KBM-7 (cell line): ENCODE results near the gene NBEA.
A peak's percentile ranks its signal among the peaks of the same experiment; 100 is the strongest.
"Not testable (repeated sequence)": the region's sequence is repeated elsewhere in the genome, so short reads cannot be mapped to it uniquely, and the experiment has no call there.

Experiments
- DNase-seq: peaks from one replicate; pipeline ENCODE4 v3.0.0-alpha.2; 2015
- in situ Hi-C: fragments of 300-500 bp; cut with MboI; formaldehyde crosslinking; loops from 2 replicates; pipeline ENCODE4 v1.14.3; 2020; ENCODE audit warnings: low sequenced_read_pairs, low pct_unique_long_range_greater_than_20kb, mixed read lengths

Gene NBEA

DNA sequence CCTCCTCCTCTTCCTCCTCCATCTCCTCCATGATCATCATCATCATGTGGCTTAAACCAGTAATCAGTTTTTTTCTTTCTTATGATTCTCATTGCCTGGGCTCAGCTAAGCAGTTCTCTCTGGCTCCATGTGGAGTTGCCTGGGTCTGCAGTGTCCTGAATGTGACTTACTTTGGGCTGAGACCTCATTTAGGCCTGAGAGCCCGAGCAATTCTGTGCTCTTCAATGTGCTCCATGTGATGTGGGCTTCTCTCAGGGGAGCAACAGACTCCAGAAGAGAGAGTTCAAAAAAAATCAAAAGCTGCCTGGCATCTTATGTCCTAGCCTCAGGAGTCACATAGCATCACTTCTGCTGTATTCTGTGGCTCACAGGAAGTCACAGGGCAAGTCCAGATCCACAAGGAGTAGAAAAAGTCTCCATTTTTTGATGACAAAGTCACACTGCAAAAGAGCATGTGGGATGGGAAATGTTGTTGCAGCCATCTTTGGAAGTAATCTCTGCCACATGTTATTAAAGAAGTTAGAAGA lies 405.7 kb downstream of the NBEA start:
- DNase-seq = no peak

DNA sequence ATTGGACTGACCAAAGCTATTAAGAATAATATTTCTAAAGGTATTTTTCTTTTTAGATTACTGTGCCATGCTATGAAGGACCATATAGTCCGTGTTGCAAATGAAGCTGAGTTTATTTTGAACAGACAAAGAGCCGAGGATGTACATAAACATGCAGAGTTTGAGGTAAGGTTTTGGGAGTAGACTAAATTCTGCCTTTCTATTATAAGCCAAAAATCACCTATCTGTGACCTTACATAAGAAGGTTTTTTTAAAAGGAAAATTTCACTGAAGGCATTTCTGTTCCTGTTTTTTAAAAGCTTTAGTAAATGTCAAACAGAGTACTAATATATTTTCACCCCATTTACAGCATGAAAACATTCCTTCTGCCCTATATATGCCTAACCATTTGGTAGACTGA lies 407.0 kb downstream of the NBEA start:
- in situ Hi-C loops = no loop called here
- DNase-seq = no peak

More for the DNA sequence above, 405.7 kb downstream of the NBEA start:
- in situ Hi-C loops = no loop called here

DNA sequence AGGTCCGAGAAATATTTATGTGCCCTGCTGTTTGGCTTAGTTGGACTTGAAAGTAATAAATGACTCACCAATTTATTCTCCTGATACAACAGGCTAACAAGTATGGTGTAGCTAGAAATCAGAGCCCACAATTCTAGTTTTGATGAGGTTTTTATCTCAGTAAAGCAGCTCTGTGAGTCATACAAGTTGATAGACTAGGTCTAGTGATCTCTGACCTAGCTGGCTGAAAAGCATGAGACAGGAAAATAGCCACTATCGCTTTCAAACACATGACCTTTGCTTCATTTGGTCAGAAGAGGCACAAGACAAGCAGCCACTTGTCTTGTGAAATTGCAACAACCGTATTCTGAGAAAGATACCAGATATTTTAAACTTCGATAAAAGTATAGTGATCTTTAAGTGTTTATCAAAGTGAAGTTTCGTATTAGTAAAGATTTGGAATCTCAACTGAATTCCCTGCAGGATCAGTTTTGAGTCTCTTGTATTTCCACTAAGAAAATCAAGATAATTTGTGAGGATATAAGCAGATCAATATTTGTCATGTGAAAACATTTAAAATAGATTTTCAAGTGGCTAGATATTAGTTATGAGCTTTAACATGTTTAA lies 407.7 kb downstream of the NBEA start:
- DNase-seq = no peak
- in situ Hi-C loops = no loop called here

DNA sequence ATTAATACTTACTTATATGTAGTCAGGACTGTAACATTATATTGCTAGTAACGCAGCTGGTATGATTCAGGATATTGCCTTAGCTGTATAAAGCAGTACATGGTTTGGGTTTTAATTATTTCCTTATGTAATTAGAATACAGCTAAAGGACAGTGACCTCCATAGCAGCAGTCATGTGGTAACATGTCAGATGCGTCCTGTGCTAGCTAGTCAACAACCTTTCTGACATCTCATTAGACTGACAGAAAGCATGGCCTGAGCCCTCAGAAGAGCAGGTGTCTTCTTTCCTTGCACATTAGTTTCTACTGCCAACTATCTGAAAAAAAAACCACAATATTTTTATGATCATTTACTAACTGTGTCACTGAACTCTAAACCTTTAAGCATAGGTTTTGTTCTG lies 412.2 kb downstream of the NBEA start:
- in situ Hi-C loops = no loop called here
- no peak for DNase-seq

DNA sequence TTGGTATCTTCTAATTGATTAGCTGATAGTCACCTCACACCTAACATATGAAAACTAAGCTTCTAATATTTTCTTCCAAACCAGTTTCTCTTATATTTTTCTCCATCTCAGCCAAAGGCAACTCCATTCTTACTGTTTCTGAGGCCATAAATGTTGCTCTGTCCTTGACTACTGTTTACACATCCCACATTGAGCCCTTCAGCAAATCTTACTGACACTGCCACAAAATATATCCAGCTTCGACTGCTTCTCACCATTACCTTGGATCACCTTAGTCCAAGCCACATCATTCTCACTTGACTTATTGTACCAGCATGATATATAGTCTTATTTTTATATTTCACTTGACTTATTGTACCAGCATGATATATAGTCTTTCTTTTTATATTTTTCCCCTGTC lies 412.8 kb downstream of the NBEA start:
- DNase-seq = no peak
- in situ Hi-C loops = no loop called here

DNA sequence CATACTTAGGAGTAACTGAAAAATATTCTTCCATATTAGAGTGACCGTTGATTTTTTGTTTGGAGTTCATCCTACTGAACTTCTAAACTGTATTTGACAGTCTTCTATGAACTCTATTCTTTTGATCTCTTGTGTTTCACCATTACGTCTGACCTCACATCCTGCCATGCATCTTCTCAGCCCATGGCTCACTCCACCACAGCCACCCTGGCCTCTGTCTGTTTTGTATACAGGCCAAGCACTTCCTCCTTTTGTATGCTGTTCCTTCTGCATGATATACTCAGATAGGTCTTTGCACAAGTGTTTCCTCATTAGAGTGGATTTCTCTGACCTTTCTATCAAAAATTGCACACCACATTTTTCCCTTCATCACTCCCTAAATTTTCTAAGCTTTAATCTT lies 414.5 kb downstream of the NBEA start:
- in situ Hi-C loops = no loop called here
- peak; percentile 85 for DNase-seq

DNA sequence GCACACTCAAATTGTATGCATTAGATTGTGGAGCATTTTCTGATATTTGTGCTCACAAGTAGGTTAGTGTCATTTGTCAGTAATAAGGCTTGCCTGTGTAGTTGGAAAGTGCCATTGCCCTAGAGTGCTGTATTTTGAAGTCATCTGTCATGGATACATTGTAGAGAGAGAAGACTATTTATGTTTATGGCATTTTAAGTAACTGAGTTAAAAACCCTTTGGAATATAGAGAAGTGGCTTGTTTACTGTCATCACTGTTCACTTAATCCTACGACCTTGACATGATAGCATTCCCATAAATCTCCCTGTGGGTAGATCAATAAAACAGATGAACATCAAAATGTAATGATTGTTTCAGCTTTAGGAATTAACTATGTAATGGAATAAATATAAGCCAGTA lies 423.8 kb downstream of the NBEA start:
- in situ Hi-C loops = no loop called here

DNA sequence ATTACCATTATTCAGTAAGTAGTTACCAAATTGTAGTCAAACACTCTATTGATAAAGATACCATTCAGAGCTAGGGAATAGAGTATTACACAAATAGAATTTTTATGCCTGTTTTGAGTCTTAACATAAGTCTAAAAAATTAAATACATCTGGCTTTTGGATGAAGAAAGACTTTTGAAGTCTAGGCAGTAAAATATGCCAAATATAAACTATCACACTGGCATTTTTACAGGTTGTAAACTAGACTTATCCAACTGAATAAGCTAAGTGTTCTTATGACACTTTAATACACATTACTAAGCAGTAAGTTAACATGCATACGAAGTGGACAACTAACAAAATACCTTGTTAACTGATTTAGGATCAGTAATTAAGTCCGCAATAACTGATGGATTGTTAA lies 425.5 kb downstream of the NBEA start:
- in situ Hi-C loops = no loop called here
- DNase-seq = no peak

More for the DNA sequence above, 423.8 kb downstream of the NBEA start:
- DNase-seq = no peak

DNA sequence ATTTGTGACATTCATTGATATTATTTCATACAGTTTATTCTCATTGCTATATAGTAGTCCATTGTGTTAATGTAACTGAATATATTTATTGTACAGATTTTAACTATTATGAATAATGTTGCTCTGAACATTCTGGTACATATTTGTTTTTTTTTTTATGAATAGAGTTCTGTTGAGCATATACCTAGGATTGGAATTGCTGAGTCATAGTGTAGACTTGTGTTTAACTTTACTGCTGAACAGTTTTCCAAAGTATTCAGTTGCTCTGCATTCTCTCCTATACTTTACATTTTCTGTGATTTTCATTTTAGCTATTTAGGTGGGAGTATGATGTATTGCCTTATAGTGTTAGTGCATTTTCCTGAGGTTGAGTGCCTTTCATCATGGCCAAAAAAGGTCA lies 436.9 kb downstream of the NBEA start:
- DNase-seq = no peak
- in situ Hi-C loops = no loop called here

DNA sequence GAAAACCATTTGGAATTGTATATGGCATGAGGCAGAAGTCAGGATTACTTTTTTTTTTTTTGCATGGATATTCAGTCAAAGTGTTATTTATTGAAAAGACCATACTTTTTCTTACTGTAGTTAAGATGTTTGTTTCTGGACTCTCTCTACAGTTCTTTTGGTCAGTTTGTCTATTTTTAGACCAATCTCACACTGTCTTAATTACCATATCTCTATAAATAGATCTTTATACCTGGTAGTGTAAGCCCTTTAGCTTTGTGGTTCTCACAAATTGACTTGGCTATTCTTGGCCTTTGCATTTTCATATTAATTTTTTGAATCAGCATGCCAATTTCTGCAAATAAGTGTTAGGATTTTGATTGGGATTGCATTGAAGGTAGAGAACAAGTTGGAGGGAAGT lies 437.6 kb downstream of the NBEA start:
- in situ Hi-C loops = no loop called here

DNA sequence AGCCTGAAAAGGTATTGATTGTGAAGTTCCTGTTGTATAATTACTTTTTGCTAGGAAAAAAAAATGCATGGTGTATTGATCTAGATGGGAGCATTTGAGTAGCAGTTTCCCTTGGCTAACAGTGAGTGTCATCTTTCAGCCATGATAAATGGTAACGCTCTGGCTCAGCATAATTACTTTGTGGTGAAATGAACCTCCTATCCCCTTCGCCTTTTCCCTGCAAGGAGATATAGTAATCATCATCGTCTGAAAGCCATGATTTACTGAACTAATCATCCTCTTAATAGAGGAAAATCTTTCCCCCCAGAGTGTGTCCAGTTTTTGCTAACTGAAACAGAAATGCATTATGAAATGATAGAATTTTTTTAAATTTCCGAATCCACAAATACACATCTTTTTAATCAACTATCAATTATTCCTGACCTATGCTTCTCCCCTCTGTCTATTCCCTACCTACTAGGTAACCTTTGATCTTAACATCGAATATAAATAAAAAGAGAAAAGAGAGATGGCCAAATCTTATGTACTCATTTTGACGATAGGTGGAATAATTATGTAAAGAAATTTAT lies 445.7 kb downstream of the NBEA start:
- DNase-seq = no peak
- in situ Hi-C loops = no loop called here

More for the DNA sequence above, 437.6 kb downstream of the NBEA start:
- no peak for DNase-seq

DNA sequence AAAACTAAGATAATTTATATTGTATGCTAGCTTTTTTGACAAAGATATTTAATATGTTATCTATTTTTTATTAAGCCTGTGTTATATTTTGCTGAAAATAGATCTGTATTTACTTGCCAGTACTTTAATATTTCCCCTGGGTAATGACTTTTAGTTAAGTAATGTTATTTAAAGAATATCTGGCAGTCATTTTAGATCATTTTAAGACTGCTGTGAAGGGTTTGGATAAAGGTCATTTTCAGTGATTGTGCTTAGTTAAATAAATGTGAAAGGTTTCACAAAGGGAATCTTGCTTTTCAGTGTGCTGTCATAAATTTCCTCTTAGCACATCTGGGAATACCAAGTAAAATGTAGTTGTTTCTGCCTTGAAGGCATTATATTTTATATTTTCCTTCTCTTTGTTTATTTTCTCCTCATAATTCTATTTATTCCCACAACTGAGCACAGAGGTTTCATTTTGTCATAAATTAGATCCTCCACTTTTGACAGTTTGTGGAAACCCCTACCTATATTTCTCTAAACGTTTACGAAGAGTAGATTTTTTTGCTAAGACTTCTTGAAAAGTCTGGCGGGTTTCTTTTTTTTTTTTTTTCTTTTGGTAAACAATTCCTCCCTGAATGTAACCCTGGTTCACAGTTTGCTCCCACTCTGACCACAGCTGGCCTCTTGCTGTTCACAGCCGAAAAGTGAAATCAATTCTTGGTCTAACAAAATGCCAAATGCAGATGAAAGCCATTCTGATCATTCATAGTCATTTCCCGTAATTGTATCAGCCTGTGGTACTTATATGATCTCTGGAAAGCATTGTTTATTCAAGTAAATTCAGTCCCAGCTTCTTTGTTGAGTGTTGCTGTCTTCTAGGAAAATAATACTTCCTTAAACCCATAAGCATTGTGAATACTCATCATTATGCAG lies 446.6 kb downstream of the NBEA start:
- peak; percentile 12 for DNase-seq
- in situ Hi-C loops = no loop called here

DNA sequence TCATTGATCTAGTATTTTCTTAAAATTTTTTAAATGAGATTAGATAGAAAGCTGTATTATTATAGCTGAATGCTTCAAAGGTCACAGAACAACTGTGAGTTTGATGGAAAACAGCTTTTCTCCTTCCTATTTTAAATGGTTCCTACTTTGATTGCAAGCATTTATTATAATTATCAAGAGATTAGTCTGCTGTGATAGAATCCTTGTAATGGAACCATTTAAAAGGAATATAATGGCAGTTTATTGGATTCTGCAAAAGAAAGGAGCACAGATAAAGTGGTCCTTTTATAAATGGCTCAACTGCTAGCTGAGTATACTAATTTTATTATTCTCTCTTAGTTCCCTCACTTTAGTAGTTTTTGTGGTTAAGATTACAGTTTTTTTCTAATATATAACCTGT lies 447.5 kb downstream of the NBEA start:
- in situ Hi-C loops = no loop called here

DNA sequence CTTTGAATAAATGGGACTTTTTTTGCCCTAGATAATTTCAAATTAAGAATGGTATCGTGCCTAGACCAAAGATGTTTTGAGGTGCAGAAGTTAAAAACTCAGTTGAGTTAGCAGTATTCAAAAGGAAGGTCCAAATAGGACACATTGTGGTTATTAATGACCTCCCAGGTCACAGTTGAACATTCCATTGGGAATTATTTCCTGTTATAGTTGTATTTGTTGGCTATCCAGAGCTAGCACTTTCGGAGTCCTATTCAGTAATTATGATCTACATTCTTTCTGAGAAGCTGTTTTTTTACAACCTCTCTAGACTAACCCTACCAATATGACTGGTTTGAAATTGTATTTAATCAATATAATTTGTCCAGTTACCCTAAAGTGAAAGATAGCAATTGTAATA lies 450.7 kb downstream of the NBEA start:
- no peak for DNase-seq
- in situ Hi-C loops = no loop called here

More for the DNA sequence above, 447.5 kb downstream of the NBEA start:
- no peak for DNase-seq

DNA sequence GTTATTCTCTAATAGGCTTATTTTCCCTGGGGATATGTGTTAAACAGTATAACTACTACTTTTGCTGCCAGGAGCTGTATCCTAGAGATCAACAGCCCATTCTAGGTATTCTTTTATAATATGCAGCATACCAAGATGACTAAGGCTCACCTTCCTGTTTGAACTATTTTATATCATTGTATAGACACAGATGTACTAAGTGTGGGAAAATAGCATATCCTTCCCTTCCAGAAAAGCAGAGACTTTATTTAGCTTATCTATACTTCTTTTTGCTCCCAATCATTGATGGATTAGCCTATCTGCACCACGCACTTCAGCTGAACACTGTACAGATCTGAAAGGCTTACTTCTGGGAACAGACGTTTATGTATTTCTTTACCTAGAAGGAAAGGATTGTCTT lies 451.8 kb downstream of the NBEA start:
- DNase-seq = no peak
- in situ Hi-C loops = no loop called here

DNA sequence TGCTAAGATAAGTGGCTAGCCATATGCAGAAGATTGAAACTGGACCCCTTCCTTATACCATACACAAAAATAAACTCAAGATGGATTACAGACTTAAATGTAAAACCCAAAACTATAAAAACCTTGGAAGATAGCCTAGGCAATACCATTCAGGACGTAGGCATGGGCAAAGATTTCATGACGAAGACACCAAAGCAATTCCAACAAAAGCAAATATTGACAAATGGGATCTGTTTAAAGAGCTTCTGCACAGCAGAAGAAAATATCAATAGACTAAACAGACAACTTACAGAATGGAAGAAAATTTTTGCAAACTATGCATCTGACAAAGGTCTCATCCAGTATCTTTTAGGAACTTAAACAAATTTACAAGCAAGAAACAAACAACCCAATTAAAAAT lies 466.2 kb downstream of the NBEA start:
- in situ Hi-C loops, DNase-seq: not testable (repeated sequence)

DNA sequence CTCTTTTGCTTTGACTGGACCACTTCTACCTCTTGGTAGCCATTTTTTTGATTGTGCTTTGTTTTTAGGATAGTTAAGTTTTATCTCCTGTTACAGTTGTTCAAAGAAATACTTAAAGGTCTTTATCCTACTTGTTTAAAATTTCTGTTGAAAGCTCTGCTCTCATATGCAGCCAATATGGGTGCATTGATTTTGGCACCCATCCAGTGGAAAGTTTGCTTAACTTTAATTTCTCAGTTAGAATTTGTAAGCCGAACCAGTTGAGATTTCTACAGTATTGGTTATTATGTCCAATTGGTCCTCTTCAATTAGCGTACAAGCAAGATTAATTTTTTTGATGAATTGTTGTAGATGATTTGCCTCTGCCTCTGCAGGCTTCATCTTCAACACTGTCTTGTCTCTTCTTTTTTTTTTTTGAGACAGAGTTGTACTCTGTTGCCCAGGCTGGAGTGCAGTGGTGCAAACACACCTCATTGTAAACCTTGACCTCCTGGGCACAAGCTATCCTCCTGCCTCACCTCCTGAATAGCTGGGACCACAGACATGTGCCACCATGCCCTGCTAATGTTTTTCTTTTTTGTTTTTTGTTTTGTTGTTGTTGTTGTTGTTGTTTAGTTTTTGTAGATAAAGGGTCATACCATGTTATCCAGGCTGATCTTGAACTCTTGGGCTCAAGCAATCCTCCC lies 469.1 kb downstream of the NBEA start:
- in situ Hi-C loops = no loop called here
- no peak for DNase-seq

DNA sequence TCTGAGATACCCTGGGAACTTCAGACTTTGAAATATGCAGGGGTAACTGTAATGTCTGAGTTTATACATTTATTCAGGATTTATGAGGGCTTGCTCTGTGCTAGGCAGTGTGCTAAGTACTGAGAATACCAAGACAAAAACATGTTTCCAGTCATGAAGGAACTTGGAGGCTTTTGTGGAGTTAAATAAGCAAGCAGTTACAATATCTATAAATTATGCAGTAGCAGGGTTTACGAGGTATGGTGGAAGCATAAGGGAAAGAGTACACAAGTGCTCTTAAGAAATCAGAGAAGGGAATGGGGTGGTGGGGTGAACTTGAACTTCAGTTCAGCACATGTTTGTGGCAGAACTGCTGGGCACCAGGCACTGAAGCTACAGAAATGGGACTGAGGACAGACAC lies 506.4 kb downstream of the NBEA start:
- DNase-seq = no peak
- in situ Hi-C loops = no loop called here

DNA sequence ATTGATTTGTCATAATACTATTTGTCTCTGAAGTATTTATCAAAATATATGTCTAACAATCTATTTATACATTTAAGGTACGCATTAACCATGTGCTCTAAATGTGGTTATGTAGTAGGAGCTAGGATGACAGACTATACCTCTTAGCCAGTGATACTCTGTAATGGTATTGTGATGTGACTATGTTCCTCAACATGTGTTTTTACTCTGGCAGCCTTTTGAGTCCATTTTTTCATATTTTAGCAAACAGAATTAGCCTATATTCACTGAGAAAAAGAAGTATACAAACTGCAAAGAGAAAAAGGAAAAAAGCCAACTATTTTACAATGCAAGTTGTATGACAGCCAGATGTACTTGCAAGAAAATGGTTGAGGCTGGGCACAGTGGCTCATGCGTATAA lies 507.8 kb downstream of the NBEA start:
- in situ Hi-C loops = no loop called here
- no peak for DNase-seq

DNA sequence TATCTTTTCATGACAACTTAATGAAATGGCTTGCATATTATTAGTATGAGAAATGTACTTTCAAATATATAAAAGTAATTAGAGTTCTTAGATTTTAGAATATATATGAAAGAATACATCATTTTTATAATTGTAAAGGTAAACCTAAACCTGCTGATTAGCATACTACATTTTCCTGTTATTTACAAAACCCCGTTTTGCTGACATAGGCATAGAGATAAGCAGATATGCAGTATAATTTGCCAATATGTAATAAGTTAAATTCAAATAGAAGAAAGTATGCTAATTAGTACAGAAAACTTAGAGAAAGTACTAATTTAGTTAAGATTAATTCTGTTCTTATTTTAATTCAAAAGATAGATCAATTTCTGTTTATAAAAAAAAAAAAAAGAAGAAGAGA lies 513.0 kb downstream of the NBEA start:
- DNase-seq = no peak
- in situ Hi-C loops = no loop called here
